Globus pallidus (tissue), 1 donor: Measurements from ENCODE around the gene SNRPD3.
"Not testable (repeated sequence)": the region's sequence is repeated elsewhere in the genome, so short reads cannot be mapped to it uniquely, and the experiment has no call there.

Experiments used
- DNase-seq: peaks from one replicate; pipeline ENCODE4 v3.0.0-alpha.2; 2015; ENCODE audit warnings: low spot score

The SNRPD3 gene

DNA sequence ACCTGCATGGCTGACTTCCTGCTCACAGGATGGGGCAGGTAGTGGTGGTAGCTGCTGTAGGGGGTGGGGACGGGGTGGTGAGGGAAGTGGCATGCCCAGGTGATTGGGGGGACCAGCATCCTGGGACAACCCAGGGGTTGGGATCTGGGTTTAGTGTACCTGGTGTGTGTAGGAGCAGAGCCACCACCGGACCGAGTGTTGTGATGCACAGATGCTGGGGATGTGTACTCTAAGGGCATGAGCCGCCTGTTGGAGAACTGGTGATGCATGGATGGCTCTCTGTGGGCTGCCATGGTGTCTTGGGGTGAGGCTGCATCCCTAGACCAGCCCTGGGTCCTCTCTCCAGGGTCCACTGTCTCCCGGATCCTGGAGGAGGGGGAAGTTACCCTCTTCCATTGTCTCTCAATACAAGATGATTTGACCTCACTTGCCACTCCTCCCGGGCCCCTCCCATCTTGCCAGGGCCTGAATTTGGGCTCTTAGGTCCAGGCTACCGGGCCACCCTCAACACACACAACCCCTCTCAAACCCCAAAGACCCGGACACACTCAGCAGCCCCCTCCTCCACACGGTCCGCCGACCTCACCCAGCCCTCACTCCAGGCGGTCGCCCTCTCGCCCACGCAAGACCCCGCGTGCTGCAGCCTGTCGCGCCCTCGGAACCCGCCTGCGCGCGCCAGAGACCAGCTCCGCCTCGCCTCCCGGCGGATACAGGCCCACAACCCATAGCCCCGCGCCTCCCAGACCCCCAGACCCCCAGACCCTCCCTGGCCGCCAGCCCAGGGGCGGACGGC is 36.5 kb downstream of the SNRPD3 start:
- peak; percentile 26 for DNase-seq

DNA sequence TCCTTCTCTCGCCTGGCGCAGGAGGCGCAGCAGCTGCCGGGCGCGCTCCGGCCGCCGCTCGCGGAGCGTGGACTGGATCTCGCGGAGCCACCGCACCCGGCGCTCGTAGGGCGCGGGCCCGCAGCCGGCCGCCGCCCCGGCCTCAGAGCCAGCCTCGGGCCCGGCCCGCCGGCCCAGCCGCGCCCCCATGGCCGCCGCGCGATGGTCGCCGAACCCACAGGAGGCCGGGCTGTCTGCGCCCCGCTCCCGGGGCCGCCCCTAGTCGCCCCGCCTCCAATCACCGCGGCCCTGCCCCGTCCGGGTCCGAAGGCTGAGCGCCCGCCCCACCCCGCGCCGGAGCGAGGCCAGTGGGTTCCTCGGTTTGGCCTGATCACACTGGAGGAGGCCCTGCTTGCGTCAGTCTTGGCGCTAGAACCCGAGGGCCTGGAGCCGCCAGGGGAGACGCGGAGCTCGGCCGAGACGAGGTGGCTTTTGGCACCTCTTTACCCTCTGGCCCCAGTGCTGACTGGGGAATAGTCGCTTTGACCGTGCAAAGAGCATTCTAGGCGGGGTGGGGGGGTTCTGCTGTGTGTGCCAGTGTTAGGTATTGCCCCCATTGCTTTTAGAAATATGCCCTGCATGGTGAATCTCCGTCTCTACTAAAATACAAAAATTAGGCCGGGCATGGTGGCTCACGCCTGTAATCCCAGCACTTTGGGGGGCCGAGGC is 37.2 kb downstream of the SNRPD3 start, which contains the start of gene LRRC75B:
Gene LRRC75B (minus strand): TSS at position 223 of the 708 bp plus-strand sequence. CDS start 34 bp downstream, at position 189.
- peak; percentile 73 for DNase-seq

DNA sequence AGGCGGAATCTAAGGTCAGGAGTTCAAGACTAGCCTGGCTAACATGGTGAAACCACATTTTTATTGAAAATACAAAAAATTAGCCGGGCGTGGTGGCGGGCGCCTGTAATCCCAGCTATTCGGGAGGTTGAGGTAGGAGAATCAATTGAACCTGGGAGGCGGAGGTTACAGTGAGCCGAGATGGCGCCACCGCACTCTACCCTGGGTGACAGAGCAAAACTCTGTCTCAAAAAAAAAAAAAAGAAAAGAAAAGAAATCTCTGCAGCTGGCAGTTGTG is 37.7 kb downstream of the SNRPD3 start:
- DNase-seq, result not testable (repeated sequence)

DNA sequence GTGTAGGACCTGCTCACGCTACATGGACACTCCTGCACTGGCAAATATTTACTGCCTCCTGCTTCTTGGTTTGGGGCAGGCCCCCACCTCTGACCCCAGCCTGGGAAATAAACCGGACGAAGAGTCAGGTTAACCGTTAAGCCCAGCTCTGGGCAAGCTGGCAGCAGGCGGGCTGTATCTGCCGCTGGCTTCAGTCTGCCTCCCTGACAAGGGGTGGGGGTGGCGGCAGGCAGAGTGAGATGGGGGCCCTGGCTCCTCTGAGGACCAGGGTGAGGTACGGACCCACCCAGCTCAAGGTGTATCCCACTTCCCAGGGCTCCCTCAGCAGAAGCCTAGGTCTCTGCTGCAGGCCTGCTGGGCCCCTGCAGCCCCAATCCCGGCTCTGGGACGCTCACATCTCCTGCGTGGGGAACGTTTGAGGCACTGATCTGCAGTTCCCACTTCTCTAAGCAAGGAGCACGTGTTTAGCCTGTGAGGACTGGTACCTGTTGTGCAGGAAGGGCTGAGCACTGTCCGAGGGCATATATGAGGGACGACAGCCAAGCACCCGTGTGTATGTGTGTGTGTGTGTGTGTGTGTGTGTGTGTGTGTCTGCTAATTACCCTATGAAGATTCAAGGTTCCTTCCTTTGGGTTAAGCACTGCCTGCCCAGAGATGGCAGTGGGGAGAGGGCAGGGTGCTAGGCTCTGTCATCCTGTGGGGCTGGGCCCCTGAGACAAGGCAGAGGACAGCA is 38.2 kb downstream of the SNRPD3 start:
- DNase-seq, result no peak

DNA sequence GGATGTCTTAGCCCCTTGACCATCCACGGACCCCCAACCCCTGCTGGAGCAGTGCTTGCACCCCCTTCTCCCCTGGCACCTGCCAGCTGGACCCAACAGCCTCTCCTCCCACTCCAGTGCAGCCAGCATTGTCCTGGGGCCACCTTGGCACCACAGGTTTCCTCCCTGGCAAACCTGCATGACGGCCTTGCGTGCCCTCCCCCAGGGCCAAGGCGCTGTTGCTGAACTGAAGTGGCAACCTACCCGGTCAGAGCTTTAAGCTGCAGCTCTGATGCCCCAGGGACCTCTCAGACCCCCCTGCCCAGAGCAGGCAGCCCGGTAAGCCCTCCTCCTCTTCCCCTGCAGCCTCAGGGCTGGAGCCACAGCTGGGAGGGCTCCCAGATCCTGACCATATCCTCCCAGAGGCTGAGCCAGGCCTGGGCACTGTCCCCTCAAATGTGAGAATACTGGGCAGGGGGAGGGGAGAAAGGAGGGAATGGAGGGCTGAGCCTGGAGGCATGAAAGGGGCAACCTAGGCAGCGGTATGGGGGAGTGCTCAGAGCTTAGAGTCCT is 38.8 kb downstream of the SNRPD3 start:
- no peak for DNase-seq

DNA sequence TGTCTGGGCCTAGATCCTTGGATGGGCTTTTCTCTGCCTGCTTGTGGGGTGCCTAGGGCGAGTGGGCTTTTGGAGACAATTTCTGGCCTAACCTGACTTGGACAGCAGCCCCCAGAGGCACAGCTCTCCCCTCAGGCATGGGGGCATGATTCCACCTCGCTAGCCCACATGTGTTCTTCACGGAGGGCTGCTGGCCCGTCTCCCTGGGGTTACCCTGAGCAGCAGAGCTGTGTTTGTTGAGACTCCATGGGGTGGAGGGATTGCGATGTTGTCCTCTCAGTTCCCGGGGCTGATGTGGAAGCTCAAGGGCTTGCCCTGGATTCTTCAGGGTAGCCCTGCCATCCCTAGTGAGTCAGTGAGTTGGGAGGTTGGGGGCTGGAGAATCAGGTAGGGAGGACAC is 39.4 kb downstream of the SNRPD3 start:
- no peak for DNase-seq

DNA sequence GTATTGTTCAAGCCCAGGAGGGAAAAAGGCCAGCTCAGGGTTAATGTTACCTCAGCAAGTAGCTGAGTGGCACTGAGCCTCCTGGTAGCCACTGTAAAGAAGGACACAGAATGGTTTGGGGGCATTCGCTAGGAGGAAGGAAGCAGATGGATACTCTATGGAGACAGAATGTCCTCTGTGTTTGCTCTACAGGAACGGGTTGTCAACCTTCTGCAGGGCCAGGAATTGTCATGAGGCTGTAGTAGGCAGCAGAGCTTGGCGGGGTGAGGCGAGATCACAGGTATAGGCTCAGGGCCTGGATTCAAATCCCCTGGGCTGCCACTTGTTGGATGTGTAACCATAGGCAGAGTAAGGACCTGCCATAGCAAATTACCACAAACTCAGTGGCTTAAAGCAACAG is 40.1 kb downstream of the SNRPD3 start:
- DNase-seq, result no peak

DNA sequence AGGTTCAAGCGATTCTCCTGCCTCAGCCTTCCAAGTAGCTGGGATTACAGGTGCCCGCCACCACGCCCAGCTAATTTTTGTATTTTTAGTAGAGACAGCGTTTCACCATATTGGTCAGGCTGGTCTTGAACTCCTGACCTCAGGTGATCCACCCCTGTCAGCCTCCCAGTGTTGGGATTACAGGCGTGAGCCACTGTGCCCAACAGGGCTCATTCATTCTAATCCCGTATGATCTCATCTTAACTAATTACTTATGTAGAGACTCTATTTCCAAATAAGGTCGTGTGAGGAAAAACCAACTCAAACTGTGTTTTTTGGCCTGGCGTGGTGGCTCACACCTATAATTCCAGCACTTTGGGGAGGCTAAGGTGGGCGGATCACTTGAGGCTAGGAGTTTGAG is 41.3 kb downstream of the SNRPD3 start:
- DNase-seq, result not testable (repeated sequence)

DNA sequence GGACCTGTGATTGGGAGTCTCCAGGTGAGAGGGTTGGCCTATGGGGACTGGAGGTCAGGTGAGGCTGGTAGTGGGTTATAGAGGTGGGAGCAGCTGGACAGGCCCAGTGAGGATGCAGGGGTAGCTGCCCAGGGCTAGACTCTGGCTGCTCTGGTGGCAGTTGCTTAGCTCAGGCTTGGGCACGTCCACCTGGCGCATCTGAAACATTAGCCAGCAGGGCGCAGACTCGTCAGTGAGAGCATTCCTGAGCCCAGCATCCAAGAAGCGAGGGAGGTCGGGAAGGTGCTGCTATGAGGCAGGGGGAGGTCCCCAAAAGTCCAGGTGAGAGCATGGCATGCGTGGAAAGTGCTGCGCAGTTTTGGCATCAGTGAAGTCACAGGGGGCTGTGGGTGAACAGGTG is 43.7 kb downstream of the SNRPD3 start:
- DNase-seq, result no peak

DNA sequence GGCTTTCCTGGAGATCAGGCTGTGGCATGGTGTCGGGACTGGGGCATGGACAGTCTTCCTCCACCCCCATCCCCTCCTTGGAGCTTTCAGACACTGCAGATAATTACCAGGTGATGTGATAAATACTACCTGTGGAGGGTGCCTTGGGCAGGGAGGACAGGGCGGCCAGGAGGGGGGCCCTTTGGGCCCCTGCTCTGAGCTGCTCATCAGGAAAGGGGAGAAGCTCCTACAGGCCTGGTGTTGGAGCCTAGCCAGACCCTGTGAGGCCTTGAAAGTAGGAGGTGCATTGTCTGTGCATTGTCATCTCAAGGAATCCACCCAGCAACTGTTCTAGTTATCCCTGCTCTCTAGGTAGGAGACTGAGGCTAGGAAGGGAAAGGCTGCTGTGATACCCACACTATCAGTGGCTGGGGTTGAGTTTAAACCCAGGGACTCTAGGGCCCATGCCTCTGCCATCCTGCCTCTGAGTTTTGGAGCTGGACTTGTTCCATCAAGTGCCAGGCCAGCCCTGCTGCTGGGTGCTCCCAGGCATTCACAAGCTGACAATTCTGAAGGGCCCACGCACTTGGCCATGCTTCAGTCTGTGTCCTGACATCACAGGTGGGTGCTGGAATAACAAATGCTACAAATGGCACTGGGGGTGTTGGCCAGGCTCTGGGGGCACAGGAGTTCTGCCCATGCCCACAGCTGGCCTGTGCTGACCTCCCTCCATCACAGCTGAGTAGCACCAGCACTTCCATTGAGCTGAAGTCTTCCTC is 44.3 kb downstream of the SNRPD3 start:
- DNase-seq, result not testable (repeated sequence)

DNA sequence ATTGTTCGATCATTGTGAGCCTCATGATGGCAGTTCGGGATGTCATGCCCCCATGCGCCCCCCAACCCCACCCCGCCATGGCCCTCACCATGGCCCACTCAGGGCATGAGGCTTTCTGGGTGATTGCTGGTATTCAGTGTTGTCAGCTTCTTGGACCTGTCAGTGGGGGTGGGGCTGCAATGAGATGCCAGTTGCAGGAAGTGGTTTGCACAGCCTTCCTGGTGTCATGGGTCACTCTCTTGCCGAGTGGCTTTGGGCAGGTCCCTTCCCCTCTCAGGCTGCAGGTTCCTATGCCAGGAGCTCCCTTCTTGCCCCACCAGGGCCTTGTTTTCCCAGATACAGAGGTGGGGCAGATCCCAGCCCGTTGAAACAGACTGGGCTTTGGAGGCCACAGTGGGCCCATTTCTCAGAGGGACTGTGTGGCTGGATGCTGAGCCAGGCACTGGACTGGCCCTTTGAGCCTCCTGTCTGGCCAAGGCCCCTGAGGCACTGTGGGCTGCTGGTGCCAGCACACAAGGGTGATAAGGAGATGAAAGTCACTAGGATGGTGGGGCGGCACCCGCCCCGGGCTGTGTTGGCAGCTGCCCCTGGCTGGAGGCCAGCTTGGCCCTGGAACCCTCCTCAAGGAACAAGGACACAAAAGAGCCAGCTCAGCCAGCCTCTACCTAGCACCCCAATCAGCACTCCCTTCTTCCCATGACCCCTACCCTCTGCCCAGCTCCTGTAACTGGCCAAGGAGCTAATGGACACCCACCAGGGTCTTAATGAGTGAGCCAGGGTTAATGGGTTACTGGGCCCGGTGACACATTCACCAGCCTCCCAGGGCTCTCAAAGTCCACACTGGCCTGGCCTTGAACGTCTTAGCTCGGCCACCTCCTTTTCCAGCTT is 45.7 kb downstream of the SNRPD3 start:
- no peak for DNase-seq

DNA sequence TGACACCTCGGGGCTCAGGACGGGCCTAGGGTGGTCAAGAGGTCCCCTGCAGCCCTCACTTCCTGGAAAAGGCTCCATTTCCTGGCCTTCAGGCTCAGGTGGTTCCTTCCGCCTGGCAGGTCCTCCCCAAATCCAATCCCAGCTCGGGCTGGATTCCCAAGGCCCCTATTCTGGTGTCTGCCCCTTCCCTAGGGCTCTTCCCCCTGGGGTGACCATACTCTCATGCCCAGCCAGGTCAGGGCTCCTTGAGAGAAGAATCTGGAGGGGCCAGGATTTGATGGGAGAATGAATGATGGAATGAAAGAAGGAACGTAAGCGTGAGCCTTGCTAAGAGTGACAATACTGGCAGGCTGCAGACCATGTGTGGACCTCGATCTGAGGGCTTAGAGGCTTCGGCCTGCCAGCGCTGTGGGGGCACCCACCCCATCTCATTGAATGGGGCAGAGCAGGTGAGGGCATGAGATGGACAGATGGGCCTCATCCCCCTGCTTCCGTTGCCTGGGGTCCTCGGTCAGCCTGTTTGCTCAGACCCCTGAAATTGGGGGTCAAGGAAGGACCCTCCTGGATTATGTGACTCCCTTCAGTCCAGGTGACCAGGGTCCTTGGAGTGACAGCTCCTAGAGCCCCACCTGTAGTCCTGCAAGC is 46.4 kb downstream of the SNRPD3 start:
- not testable (repeated sequence) for DNase-seq

DNA sequence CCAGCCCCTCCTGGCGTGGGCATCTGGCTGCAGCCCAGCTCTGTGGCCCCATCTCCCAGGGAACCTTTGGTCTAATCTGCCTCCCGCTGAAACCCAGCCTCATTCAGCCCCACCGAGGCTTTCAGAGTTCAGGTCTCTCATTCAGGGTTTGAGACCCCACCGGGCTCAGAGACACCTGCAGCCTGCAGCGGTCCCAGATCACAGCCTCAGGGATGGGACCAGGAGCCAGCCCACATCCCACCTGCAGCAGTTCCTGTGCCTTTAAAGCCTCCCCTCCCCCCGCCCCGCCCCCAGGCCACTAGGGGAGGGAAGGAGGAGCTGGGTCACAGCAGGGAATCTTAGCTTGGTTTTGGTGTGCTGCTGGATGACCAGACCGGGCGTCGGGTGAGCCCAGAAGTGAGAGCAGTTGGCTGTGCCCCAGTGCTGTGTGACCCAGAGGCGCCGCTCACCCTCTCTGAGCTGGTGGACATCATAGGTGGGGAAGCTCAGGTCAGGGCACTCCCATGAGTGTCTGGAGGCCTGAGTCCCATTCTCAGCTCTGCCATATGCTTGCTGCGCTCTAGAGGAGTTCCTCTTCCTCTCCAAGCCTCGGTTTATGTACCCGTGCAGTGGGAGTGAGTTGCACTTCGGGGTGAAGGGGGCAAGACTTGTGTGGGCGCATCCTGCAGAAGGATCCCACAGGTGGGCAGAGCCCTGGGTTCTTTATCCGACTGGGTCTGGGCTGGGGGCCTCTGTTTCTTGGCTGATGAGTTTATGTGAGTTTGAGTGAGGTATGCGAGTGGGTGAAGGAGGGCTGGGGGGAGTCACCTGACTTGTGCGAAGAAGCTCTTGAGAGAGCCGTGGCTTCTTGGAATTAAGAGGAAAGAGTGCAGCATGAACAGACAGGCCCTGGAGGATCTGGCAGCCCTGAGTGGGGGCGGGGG is 47.3 kb downstream of the SNRPD3 start, which contains the start of gene GGT1:
Gene GGT1 (plus strand): TSS at position 347 of the 923 bp plus-strand sequence. CDS start 7,889 bp downstream, outside the sequence.
- DNase-seq, result not testable (repeated sequence)

DNA sequence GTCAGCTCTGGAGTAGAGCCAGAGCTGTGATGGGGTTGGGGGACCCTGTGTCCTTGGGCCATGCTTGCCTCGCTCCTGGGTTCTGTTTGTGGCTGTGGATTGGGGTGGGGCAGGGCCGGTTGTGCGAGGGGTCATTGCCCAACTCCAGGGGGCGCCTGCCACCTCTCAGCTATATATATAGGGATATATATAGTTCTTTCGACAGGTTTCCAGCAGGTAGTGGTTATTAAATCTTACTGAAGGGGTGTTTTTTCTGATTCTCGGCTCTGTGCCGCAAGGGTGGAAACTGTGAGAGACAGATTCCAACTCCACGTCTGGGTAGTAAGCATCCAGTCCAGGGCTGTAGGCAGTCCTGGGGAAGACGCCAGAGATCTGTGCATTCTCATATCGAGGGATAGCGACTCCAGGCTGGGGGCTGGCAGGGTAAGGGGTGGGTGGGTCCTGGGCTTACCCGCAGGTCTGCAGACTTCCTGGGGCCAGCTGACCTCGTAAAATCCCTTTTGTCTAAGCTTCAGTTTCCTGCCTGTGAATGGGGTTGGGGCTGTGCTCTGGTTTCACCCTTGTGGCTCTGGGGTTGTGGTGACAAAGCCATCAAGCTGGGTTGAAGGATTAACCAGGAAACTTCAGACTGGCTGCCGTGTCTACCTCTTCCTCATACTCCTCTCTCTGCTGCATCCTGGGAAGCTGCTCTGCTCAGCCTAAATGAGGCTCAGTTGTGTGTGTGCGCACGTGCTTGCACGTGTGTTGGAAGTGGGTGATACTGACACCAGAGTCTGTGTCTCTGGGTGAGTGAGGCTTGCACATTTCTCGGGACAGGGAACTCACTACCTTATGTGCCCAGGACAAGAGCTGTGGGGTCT is 48.2 kb downstream of the SNRPD3 start:
- not testable (repeated sequence) for DNase-seq

DNA sequence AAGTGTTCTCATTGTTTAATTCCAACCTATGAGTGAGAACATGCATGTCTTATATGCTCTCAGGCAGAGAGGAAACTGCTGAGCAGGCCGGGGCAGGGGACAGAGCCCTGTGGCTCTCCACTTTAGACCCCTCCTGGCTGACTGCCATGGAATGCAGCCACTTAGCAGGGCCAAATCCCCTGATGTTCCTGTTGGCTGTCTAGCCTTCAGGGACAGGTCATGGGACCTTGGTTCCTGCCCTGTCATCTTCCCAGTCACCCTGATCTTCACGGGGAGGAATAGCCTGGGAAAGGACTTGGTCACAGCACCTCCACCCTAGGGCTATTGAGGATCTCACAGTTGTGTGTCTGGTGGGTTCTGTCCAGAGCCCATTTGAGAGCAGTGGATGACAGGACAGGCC is 50.5 kb downstream of the SNRPD3 start:
- DNase-seq, result not testable (repeated sequence)

DNA sequence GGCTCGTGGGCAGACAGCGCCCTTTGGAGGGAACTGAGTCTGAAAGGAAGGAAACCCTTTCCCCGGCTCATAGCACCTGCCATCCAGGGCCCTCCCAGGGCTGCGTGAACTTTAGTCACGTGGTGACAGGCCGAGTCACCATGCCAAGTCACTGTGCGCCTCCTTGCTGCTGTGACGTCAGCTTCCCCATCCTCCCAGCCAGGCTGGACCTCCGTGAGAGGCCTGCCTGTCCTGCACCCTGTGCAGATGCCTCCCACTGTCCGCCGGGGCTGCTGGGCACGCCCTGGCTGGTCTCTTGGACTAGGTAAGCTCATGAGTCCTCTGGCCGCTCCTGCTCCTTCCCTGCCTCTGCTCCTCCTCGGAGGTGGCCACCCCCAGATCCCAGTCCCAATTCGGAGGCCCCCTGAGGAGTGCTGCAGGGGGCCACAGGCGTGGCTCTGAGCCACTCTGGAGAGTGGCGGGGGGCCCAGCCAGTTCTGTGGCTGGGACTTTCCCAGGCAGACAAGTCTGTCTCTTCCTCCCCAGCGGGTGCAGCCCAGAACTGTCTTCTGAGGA is 51.7 kb downstream of the SNRPD3 start:
- not testable (repeated sequence) for DNase-seq

DNA sequence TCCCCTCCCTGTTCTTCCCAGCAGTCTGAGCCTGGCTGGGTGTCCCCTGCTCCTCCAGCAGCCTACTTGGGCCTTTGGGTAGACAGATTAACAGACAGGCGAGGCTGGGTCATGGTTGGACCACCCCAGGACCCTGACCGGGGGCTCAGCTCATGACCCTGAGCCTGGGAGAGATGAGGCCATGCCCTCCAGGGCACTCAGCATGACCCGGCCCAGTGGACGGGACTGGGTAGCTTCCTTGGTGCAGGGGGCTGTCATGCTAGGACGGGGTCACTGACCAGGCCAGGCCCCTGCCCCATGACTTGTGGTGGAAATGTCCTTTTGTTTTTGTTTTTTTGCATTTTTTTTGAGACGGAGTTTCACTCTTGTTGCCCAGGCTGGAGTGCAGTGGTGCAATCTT is 52.5 kb downstream of the SNRPD3 start:
- DNase-seq, result not testable (repeated sequence)

DNA sequence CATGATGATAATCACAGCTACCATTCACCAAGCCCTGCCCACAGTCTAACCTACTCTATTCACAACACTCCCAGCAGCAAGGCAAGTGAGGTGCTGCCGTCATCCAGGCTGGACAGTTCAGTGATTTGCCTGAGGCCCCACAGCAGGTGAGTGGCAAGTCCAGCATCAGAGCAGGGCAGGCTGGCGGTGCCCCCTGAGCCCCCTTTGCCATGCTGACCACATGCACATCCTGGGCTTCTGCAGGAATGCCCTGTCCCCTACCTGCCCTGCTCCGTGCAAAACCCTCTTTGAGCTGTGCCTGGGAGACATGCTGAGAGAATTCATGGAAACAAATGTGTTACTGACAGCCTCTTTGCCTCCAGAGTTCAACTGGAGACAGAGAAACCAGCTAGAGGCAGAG is 54.1 kb downstream of the SNRPD3 start:
- DNase-seq, result not testable (repeated sequence)
